Hypothalamus (tissue), 51 donors: ENCODE data around the gene FAM240A.

Experiments
- DNase-seq, 51 donors: peaks; one replicate each; lab custom pipeline; 2025; lab: John Stamatoyannopoulos, UW

FAM240A gene

DNA sequence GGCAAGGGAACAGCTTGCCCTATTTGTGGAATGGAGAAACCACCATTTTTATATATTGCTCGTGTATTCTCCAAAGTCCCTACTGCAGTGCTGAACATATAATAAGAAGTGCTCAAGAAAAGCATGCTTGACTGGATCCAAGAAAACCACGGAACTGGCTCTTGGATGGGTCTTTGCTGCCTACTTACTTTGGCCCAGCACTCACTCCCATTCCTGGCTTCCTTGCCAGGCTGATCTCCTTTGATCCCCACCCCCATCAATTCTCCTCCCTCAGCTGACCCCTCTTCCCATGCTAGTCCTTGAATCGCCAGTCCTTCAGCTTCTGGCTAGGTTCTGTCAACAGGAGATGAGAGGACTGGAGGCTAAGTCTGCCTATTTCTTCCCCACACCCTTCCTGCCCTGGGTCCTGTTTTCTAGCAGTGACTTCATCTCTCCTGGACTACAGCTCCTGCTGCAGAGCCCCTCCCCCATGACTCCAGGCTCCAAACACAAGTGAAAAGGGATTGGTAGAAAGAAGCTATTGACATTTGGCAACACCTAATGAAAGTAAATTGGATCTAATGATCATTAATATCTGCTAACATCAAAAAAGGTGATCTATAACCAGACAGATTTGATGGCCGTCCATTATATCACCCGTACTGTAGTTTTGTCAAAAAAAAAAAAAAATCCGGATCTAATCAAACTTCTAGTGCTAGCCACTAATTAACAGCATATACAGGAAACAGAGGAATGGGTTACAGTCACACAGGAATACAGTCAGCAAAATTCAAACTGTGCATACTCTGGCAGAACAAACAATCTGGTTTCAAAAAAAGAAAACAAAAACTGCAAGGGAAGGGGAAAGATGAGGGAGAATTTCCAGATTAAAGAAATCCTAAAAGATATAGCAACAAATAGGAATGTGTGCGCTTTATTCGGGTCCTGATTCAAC is 7.8 kb downstream of the FAM240A start:
- no peak for DNase-seq

GRCh38 chr3:46624533-46624932 is 12.2 kb downstream of the FAM240A start:
- DNase-seq = no peak

DNA sequence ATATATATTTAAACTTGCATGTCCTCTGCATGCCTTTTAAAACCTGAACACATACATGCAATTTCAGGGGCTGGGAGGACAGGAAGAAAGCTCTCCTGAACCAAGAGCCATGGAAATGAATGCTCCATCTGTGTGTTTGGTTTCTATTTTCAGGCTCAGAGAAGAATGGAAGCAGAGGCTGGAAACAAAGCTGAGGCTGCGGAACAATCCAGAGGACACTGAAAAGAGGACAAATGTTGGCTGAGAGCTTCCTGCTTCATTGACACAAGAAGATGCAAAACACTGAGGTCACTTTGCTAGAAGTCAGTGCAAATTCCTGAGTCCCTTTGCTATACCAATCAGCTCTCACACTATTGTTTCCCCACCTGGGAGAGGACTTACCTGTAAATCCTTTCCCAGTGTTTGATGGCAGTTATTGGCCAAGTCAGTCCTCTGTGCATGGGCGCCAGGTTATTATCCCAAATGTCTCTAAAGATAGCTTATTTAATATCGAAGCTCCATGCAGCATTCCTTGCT is 12.7 kb downstream of the FAM240A start:
- no peak for DNase-seq

GRCh38 chr3:46626039-46626438 is 13.7 kb downstream of the FAM240A start:
- DNase-seq = no peak

DNA sequence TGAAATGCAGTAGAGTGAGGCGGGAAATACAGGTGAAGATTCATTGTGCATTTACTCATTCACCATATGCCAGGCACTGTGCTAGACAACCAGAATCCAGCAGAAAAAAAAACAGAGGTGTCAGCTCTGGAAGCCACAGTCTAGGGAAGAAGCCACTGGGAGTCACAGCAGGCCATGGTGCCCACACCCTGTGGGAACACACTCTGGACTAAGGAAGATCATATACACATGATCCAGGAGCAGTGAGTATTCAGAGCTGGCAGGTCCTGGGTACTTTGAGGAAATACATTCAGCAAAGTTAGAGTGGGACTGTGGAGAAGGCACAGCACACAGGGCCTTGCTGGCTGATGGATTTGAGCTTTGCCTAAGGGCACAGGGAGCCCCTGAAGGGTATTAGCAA is 14.8 kb downstream of the FAM240A start:
- DNase-seq = no peak

GRCh38 chr3:46628901-46629369 is 16.6 kb downstream of the FAM240A start:
- DNase-seq = peak in 19 of 51 donors; percentile 5 to 68 (median 23)

DNA sequence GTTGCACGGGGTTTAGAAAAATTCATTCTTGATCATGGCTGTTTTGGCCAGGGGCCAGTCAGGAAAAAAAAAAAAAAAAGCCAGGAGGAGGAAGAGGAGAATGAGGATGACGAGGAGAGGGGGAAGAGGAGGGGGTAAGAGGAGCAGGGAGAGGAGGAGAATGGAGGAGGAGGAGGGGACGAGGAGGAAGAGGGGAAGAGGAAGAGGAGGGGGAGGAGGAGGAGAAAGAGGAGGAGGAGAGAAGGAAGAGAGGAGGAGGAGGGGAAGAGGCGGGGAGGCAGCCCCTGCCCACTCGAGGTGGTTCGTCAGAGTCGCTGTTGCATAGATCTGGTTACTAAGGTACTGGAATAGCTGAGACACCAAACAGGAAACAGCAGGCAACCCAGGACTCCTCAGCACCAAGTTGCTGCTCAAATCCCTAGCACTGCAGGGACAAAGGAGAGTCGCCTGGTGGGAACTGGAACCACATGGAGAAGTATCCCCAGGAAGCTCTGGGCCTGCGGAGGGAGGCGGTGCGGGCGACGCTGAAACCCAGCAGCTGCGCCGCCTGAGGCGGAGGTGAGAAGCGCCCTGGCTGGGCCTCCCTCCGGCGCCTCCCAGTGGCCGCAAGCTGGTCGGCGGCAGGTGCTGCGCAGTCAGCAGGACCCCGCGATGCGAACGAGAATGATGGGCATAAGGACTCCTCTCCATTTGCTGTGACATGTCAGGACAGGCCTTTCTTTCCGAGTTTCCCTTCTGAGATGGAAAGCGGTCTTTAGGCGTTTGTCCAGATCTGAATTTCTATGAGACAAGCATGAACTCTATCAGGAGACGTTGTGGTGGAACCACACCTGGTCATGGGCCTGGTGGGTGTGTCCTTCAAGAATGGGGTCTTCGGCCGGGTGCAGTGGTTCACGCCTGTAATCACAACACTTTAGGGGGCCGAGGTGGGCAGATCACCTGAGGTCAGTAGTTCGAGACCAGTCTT is 17.5 kb downstream of the FAM240A start:
- peak in 45 of 51 donors; percentile 16 to 78 (median 54) for DNase-seq

GRCh38 chr3:46632792-46633191 is 20.5 kb downstream of the FAM240A start:
- DNase-seq = no peak

GRCh38 chr3:46634856-46635255 is 22.5 kb downstream of the FAM240A start:
- no peak for DNase-seq

DNA sequence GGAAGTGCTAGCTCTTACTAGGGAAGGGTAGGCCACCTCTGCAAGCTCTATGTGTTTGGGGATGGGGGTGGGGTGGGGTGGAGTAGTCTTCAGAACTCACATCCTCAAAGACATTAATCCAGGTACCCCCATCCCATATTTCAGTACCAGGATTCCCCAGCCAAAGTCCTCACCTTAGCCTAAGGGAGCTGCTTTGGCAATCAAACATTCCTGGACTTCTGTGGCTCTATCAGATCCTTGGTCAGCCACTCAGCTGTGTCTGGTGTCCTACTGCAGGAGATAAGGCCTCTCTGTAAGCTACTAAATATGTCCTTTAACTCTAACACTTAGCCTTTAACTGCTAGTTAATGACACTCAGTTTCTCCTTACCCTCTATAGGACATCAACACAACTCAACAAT is 26.9 kb downstream of the FAM240A start:
- DNase-seq = no peak

DNA sequence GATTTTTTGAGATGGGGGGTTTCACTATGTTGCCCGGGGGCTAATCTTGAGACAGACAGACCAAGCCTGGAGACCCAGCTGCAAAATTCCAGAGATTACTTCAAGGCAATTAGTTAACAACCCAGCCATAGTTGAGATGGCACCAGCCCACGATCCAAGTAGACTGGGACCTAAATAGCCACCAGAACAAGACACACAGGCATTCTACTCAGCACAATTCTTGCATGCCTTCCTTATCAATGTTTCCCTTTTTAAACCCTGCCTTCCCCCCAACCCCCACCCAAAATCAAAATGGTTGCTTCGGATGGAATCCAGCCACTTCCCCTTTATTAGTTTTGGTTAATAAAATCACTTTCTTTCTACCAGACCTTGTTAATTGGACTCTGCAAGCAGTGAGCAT is 28.6 kb downstream of the FAM240A start:
- DNase-seq = no peak

DNA sequence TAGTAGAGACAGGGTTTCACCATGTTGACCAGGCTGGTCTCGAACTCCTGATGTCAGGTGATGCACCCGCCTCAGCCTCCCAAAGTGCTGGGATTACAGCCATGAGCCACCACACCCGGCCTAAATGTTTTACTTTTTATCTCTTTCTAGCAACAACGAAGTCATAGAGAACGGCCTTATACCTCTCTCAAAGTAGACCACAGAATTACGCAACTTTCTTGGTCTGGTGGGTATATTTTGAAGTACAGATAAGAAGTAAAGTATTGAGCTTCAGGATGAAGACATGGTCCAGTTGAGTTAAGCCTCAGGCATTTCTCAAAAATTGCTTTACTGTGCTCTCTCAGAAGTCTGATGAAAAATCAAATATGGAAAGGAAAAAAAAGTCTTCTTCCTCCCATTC is 30.6 kb downstream of the FAM240A start:
- DNase-seq = no peak

DNA sequence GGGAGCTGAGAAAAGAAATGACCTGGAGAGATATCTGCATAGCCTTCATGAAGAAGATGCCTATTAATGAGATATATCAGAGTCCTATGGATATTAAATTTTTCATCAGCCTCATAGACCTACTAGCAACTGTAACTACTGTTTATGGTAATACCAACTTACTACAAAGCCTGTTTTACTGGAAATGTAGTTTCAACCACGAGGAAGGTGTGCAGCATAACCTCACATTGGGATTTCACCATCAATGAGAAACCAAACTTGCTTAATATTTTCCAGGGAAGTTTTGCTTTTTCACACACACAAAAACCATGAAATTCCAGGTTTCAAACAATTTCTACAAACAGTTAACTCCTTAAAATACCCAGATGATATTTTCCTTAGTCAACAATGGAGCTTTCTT is 31.4 kb downstream of the FAM240A start:
- no peak for DNase-seq

GRCh38 chr3:46646700-46647099 is 34.4 kb downstream of the FAM240A start:
- no peak for DNase-seq

GRCh38 chr3:46648096-46648495 is 35.8 kb downstream of the FAM240A start:
- no peak for DNase-seq

DNA sequence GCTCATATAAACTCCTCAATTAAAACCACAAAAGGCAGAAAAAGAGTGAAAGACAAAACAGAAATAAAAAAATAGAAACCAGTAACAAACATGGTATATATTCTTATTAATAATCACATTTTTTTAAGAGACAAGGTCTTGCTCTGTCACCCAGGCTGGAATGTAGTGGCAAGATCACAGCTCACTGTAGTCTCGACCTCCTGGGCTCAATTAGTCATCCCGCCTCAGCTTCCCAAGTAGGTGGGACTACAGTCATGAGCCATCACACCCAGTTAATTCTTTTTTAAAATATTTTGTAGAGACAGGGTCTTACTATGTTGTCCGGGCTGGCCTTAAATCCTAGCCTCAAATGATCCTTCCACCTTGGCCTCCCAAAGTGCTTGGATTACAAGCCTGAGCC is 37.1 kb downstream of the FAM240A start:
- DNase-seq = no peak

GRCh38 chr3:46651084-46651483 is 38.8 kb downstream of the FAM240A start:
- no peak for DNase-seq

DNA sequence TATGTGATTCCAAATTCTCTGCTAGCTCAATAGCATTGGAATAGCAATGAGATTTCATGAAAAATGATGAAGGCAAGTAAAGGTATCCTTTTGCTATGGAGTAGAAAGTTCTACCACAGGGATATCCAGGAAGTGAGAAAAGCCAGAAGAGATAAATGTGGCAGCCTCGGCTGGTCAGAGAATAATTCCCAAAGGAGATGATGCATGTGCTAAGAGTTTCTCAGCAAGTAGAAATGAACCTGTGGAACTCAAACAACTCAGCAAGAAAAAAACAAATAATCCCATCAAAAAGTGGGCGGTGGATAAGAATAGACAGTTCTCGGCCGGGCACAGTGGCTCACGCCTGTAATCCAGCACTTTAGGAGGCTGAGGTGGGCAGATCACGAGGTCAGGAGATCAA is 42.9 kb downstream of the FAM240A start:
- DNase-seq = no peak

DNA sequence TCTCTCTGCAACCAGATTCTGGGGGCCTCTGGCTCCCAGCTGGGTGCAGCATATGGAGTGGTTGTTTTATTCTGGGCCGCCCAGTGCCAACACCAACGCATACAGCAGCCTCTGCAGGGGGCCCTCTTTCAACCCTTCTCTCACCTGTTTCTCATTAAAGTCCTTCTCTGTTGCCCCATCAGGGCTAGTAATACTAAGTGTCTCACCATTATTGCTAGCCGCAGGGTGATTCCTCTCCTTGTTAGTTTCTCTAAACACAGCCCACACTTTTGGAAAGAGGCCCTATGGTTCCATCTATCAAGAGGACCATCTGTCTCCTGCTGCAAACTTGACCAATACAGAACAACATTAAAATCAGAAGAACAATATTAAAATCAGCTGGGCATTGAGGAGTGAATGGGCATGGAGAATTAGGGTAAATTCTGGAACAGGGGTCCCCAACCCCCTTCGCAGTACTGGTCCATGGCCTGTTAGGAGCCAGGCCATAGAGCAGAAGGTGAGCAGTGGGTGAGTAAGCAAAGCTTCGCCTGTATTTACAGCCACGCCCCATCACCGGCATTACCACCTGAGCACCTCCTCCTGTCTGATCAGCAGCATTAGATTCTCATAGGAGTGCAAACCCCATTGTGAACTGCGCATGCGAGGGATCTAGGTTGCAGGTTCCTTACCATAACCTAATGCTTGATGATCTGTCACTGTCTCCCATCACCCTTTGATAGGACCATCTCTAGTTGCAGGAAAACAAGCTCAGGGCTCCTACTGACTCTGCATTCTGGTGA is 44.6 kb downstream of the FAM240A start:
- no peak for DNase-seq

DNA sequence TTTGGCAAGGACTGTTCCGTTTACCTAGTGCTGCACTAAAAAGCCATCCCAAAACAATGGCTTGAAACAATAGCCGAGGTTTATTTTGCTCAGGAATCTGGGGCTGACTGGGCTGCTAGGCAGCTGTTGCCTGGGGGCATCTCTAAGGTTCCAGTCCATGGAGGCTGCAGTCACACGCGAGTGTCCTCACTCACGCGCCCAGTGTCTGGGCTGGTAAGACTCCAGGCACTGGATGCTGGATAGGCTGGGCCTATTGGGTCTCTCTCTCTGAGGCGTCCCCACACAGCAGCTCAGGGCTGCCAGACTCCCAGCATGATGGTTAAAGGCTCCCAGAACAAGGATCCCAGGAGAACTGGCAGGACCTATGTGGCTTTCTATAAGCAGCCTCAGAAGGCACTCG is 47.0 kb downstream of the FAM240A start:
- no peak for DNase-seq
